Thoracic aorta (tissue), 2 donors: Measurements from ENCODE around the gene OTUD1. TPM values are rescaled to one million over a fixed set of nuclear protein-coding genes. Genes with fewer than 3 reads are reported as not detected.

ENCODE experiments used
- ATAC-seq: fragments of 150-250 bp; one replicate; pipeline ENCODE4 v1.8.0; 2017; ENCODE audit warnings: low read depth; ENCODE audit not compliant: insufficient number of reproducible peaks, low FRiP score
- DNase-seq: peaks from one replicate; pipeline ENCODE4 v3.0.0-alpha.2; 2020; ENCODE audit warnings: low spot score
- H3K27ac ChIP-seq, 2 donors: fragments of 200-600 bp; sonication (generic); 1 replicate in 1 of 2; 2 replicates in 1 of 2; pipeline ENCODE4 v1.5.1; 2016; ENCODE audit warnings: mild to moderate bottlenecking in 2 of 2, moderate library complexity in 2 of 2
- H3K27me3 ChIP-seq: fragments of 200-600 bp; sonication (generic); replicated peaks from 2 replicates; pipeline ENCODE4 v1.6.0; 2016; ENCODE audit warnings: mild to moderate bottlenecking; ENCODE audit not compliant: insufficient read depth
- H3K36me3 ChIP-seq: fragments of 200-600 bp; sonication (generic); one replicate; pipeline ENCODE4 v1.5.1; 2016
- H3K4me1 ChIP-seq, 2 donors: fragments of 200-600 bp; sonication (generic); 1 replicate in 1 of 2; 2 replicates in 1 of 2; pipeline versions ENCODE4 v1.5.1 to v1.6.0; 2016; ENCODE audit warnings: low read depth in 2 of 2, mild to moderate bottlenecking in 1 of 2; ENCODE audit not compliant: control insufficient read depth in 1 of 2
- H3K4me3 ChIP-seq: fragments of 200-600 bp; sonication (generic); 2 replicates; pipeline ENCODE4 v1.5.1; 2016; ENCODE audit warnings: mild to moderate bottlenecking
- H3K9me3 ChIP-seq: fragments of 200-600 bp; sonication (generic); 2 replicates; pipeline ENCODE4 v1.5.1; 2016
- CTCF ChIP-seq: fragments of 200-600 bp; sonication (generic); IDR thresholded peaks from one replicate; pipeline ENCODE4 v1.5.1; 2019; ENCODE audit warnings: antibody characterized with exemption
- total RNA-seq, 2 donors: library from RNA; depleted of rRNA; stranded (reverse); fragments of >200 nt; gene quantifications; one replicate each; pipeline versions ENCODE4 v1.1.0 to v1.2.3, GENCODE V29; 2016

The OTUD1 gene
- total RNA-seq, 2 donors from 2014 or later = 13.3 to 17.3 TPM

- TF ChIP-seq CTCF = no peak
- ATAC-seq (no peak), DNase-seq (no peak)
- no peak overlapping the region for H3K27ac ChIP-seq
- no peak overlapping the region for H3K4me3 ChIP-seq
- no peaks in the 10 kb centered on the region for H3K36me3 ChIP-seq
- H3K4me1 ChIP-seq = no peaks in the 10 kb centered on the region
- no peaks in the 10 kb centered on the region for H3K9me3 ChIP-seq
- no peaks in the 10 kb centered on the region for H3K27me3 ChIP-seq
These were observed 42.6 kb downstream of the OTUD1 start for GRCh38 chr10:23481363-23481961.

GRCh38 chr10:23490115-23490514, 51.2 kb downstream of the OTUD1 start:
- H3K4me3 ChIP-seq = no peak overlapping the region
- H3K27ac ChIP-seq = no peak overlapping the region
- ATAC-seq = no peak
- no peaks in the 10 kb centered on the region for H3K4me1 ChIP-seq
- no peak for TF ChIP-seq CTCF
- no peaks in the 10 kb centered on the region for H3K9me3 ChIP-seq
- no peaks in the 10 kb centered on the region for H3K36me3 ChIP-seq
- no peaks in the 10 kb centered on the region for H3K27me3 ChIP-seq
- no peak for DNase-seq

Other genes starting within 250 kb of the OTUD1 start
- not detected for gene PTF1A, start 246.8 kb upstream of the OTUD1 start, total RNA-seq
- gene C10orf67, start 94.3 kb upstream of the OTUD1 start, total RNA-seq = not detected